H9 (cell line): Measurements from ENCODE around the gene MYO18B. TPM values are rescaled to one million over a fixed set of nuclear protein-coding genes. Genes with fewer than 3 reads are reported as not detected.

Source experiments
- DNase-seq: peaks from one replicate; pipeline ENCODE4 v3.0.0-alpha.2; 2017
- H2AFZ ChIP-seq: one replicate; pipeline ENCODE4 v1.6.1; 2013; ENCODE audit warnings: mild to moderate bottlenecking, low read length, control low read depth, moderate library complexity
- H2AK5ac ChIP-seq: 2 replicates; pipeline ENCODE4 v1.6.1; 2013; ENCODE audit warnings: low read length, control low read depth, mixed read lengths; ENCODE audit not compliant: insufficient read length
- H2BK120ac ChIP-seq: one replicate; pipeline ENCODE4 v1.6.1; 2013; ENCODE audit warnings: low read depth, mild to moderate bottlenecking, low read length, control low read depth, inconsistent platforms; ENCODE audit not compliant: poor library complexity, severe bottlenecking
- H2BK12ac ChIP-seq: 2 replicates; pipeline ENCODE4 v1.6.1; 2013; ENCODE audit warnings: low read length, control low read depth, mixed read lengths, low read depth; ENCODE audit not compliant: insufficient read length
- H2BK15ac ChIP-seq: 2 replicates; pipeline ENCODE4 v1.6.1; 2013; ENCODE audit warnings: low read depth, low read length, control low read depth
- H2BK20ac ChIP-seq: one replicate; pipeline ENCODE4 v1.6.1; 2013; ENCODE audit warnings: low read depth, mild to moderate bottlenecking, low read length, control low read depth, inconsistent platforms; ENCODE audit not compliant: poor library complexity, severe bottlenecking
- H2BK5ac ChIP-seq: 2 replicates; pipeline ENCODE4 v1.6.1; 2013; ENCODE audit warnings: low read length, control low read depth, mixed read lengths; ENCODE audit not compliant: insufficient read length
- H3K14ac ChIP-seq: 2 replicates; pipeline ENCODE4 v1.6.1; 2013; ENCODE audit warnings: low read length, control low read depth; ENCODE audit not compliant: insufficient read depth
- H3K18ac ChIP-seq: 2 replicates; pipeline ENCODE4 v1.6.1; 2013; ENCODE audit warnings: low read depth, mild to moderate bottlenecking, mixed read lengths, low read length, control low read depth; ENCODE audit not compliant: insufficient read length
- H3K23ac ChIP-seq: 2 replicates; pipeline ENCODE4 v1.6.1; 2013; ENCODE audit warnings: low read length, control low read depth, mixed read lengths, low read depth; ENCODE audit not compliant: insufficient read length
- H3K23me2 ChIP-seq: 2 replicates; pipeline ENCODE4 v1.6.1; 2013; ENCODE audit warnings: low read depth, mild to moderate bottlenecking, mixed read lengths, low read length, control low read depth; ENCODE audit not compliant: insufficient read length, poor library complexity, severe bottlenecking
- H3K27ac ChIP-seq: 2 replicates; pipeline ENCODE4 v1.5.1; 2013; ENCODE audit warnings: low read length, control low read depth, mixed read lengths, low read depth; ENCODE audit not compliant: insufficient read length
- H3K27me3 ChIP-seq: 2 replicates; pipeline ENCODE4 v1.6.1; 2013; ENCODE audit warnings: low read length, control low read depth, inconsistent platforms; ENCODE audit not compliant: insufficient read depth
- H3K4ac ChIP-seq: 2 replicates; pipeline ENCODE4 v1.6.1; 2013; ENCODE audit warnings: low read depth, mild to moderate bottlenecking, control low read depth, inconsistent platforms, low read length, moderate library complexity
- H3K4me1 ChIP-seq: 2 replicates; pipeline ENCODE4 v1.6.1; 2013; ENCODE audit warnings: low read length, control low read depth, inconsistent platforms; ENCODE audit not compliant: insufficient read depth
- H3K4me2 ChIP-seq: 2 replicates; pipeline ENCODE4 v1.6.1; 2013; ENCODE audit warnings: low read length, control low read depth, mixed read lengths; ENCODE audit not compliant: insufficient read length, insufficient read depth
- H3K56ac ChIP-seq: 2 replicates; pipeline ENCODE4 v1.6.1; 2013; ENCODE audit warnings: low read depth, mild to moderate bottlenecking, mixed read lengths, low read length, control low read depth; ENCODE audit not compliant: insufficient read length
- H3K79me1 ChIP-seq: 2 replicates; pipeline ENCODE4 v1.6.1; 2013; ENCODE audit warnings: low read depth, mild to moderate bottlenecking, moderate library complexity, low read length, control low read depth, inconsistent platforms; ENCODE audit not compliant: insufficient read depth, poor library complexity, severe bottlenecking
- H3K79me2 ChIP-seq: 2 replicates; pipeline ENCODE4 v1.6.1; 2013; ENCODE audit warnings: low read length, control low read depth, inconsistent platforms; ENCODE audit not compliant: insufficient read depth
- H3K9ac ChIP-seq: 2 replicates; pipeline ENCODE4 v1.6.1; 2013; ENCODE audit warnings: low read length, control low read depth, mixed read lengths; ENCODE audit not compliant: insufficient read length; ENCODE audit errors: extremely low read depth
- H3K9me3 ChIP-seq: one replicate; pipeline ENCODE4 v1.6.1; 2013; ENCODE audit warnings: low read depth, low read length, inconsistent platforms; ENCODE audit not compliant: control insufficient read depth
- H3T11ph ChIP-seq: one replicate; pipeline ENCODE4 v1.6.1; 2013; ENCODE audit warnings: mild to moderate bottlenecking, low read length, control low read depth, inconsistent platforms
- H4K20me1 ChIP-seq: one replicate; pipeline ENCODE4 v1.6.1; 2013; ENCODE audit not compliant: control insufficient read depth, insufficient read length, insufficient read depth
- H4K5ac ChIP-seq: 2 replicates; pipeline ENCODE4 v1.6.1; 2013; ENCODE audit warnings: low read depth, mild to moderate bottlenecking, mixed read lengths, low read length, control low read depth; ENCODE audit not compliant: insufficient read length
- H4K8ac ChIP-seq: replicated peaks from 2 replicates; pipeline ENCODE4 v1.6.1; 2013; ENCODE audit warnings: low read length, control low read depth, mixed read lengths, low read depth; ENCODE audit not compliant: insufficient read length
- H4K91ac ChIP-seq: 2 replicates; pipeline ENCODE4 v1.6.1; 2013; ENCODE audit warnings: low read depth, mild to moderate bottlenecking, moderate library complexity, mixed read lengths, low read length, control low read depth; ENCODE audit not compliant: insufficient read length
- H3K27ac Mint-ChIP-seq, 3 experiments: 2 replicates in 2 of 3; 3 replicates in 1 of 3; pipeline ENCODE4 v1.8.0; 2020 to 2021; ENCODE audit warnings: mixed read lengths in 3 of 3, mild to moderate bottlenecking in 1 of 3, moderate library complexity in 1 of 3
- H3K27me3 Mint-ChIP-seq: 2 replicates; pipeline ENCODE4 v1.8.0; 2021; ENCODE audit warnings: low read depth, mild to moderate bottlenecking, moderate library complexity, mixed read lengths
- H3K36me3 Mint-ChIP-seq, 3 experiments: 2 replicates in 2 of 3; 3 replicates in 1 of 3; pipeline ENCODE4 v1.8.0; 2020 to 2021; ENCODE audit warnings: low read depth in 3 of 3, mixed read lengths in 3 of 3; ENCODE audit not compliant: insufficient read depth in 1 of 3
- H3K4me1 Mint-ChIP-seq, 2 experiments: 2 replicates each; pipeline ENCODE4 v1.8.0; 2020; ENCODE audit warnings: mixed read lengths in 2 of 2
- H3K4me3 Mint-ChIP-seq, 2 experiments: 2 replicates in 1 of 2; 3 replicates in 1 of 2; pipeline ENCODE4 v1.8.0; 2020 to 2021; ENCODE audit warnings: mild to moderate bottlenecking in 2 of 2, mixed read lengths in 2 of 2, moderate library complexity in 1 of 2
- H3K9me3 Mint-ChIP-seq, 2 experiments: 2 replicates in 1 of 2; 3 replicates in 1 of 2; pipeline ENCODE4 v1.8.0; 2020; ENCODE audit warnings: mild to moderate bottlenecking in 2 of 2, mixed read lengths in 2 of 2, moderate library complexity in 1 of 2
- CTCF ChIP-seq: fragments of 200-600 bp; sonication (generic); conservative IDR thresholded peaks from 3 replicates; pipeline ENCODE4 v1.8.0; 2021; ENCODE audit warnings: antibody characterized with exemption, mild to moderate bottlenecking
- WGBS: extraction: QIAGEN DNeasy Blood & Tissue Kit; methylation state at CpG from one replicate; pipeline ENCODE4 v1.1.7; 2013; ENCODE audit warnings: missing lambda C conversion rate, low lambda C conversion rate, mixed read lengths; ENCODE audit not compliant: insufficient read length; ENCODE audit errors: extremely low coverage; 5-methylcytosine and 5-hydroxymethylcytosine counted together
- total RNA-seq: library from RNA; stranded (reverse); gene quantifications from 2 replicates; pipeline ENCODE4 v1.2.1, GENCODE V29; 2021

MYO18B gene
- total RNA-seq, 1 experiment from 2014 or later, result 0.46 TPM

DNA sequence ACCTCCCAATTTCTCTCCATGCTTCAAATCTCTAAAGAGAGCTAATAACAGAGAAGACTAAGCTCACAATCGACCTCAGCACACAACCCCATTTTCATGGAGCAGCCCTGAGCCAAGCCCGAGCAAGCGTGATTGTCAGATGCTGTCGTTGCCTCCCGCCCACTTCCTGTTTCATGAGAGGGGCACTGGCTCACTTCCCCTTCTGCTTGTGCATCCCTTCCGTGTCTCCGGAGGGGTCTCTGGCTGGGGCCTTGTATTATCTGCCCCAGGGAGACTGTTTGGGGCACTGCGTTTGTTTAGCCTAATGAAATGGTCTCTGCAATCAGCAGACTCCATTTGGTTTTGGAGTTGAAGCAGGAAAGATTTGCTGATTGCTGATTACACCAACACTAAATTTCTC lies 246.0 kb downstream of the MYO18B start:
- Histone ChIP-seq H3K23ac (no peak overlapping the region), H2BK15ac (no peak overlapping the region), H3T11ph (no peak overlapping the region), H2AFZ (no peak overlapping the region), H3K27me3 (no peaks in the 10 kb centered on the region), H2AK5ac (no peak overlapping the region), H2BK20ac (no peak overlapping the region), H3K18ac (no peak overlapping the region), H3K56ac (no peak overlapping the region), H4K91ac (no peak overlapping the region), H3K4ac (no peak overlapping the region), H4K8ac (no peak overlapping the region), H4K5ac (no peak overlapping the region), H3K9me3 (no peaks in the 10 kb centered on the region), H2BK5ac (no peak overlapping the region), H2BK12ac (no peak overlapping the region), H4K20me1 (no peaks in the 10 kb centered on the region), H3K27ac (no peak overlapping the region), H3K79me2 (no peaks in the 10 kb centered on the region), H2BK120ac (no peak overlapping the region), H3K4me1 (no peaks in the 10 kb centered on the region; the same call in 1 of the 2 replicates), H3K9ac (no peak overlapping the region), H3K79me1 (no peaks in the 10 kb centered on the region), H3K4me2 (no peak overlapping the region), H3K14ac (no peak overlapping the region), H3K23me2 (no peaks in the 10 kb centered on the region)
- Mint-ChIP-seq H3K27ac (no peak overlapping the region; a peak in 1 of 7 replicates), H3K4me3 (no peak overlapping the region), H3K27me3 (peaks cover 7% of the 10 kb centered on the region), H3K4me1 (peaks cover 4 to 7% of the 10 kb centered on the region in 2 experiments), H3K36me3 (no peaks in the 10 kb centered on the region), H3K9me3 (no peaks in the 10 kb centered on the region; a peak in 2 of 5 replicates)
- no CpG with 5 or more reads among the region's 8 CpGs for whole genome bisulfite sequencing
- TF ChIP-seq CTCF, result no peak
- no peak for DNase-seq
